Posterior vena cava (tissue), 2 donors: ENCODE measurements around the gene ARHGAP27. TPM values are rescaled to one million over a fixed set of nuclear protein-coding genes. Genes with fewer than 3 reads are reported as not detected.

Source experiments
- DNase-seq: peaks from one replicate; pipeline ENCODE4 v3.0.0-alpha.2; 2020; ENCODE audit warnings: low spot score
- intact Hi-C, 2 donors: fragments of 100-400 bp; cut with DNase I; formaldehyde crosslinking; loops; one replicate each; pipeline versions ENCODE4 v1.14.1 to v1.14.2; 2022 to 2023
- total RNA-seq, 2 donors: library from RNA; stranded (reverse); fragmentation: NEBNext Ultra II Directional; extraction: Animal tissue kit (Norgen Biotek cat#: 25700); gene quantifications; one replicate each; pipeline ENCODE4 v1.2.1, GENCODE V29; 2021
- donor health status: DM: yes; HTN: yes; CAD: no.
- donor health status: DM: yes; HTN: yes; CAD: no.

The ARHGAP27 gene
- total RNA-seq, 2 donors from 2014 or later, result 17.8 to 24.5 TPM

DNA sequence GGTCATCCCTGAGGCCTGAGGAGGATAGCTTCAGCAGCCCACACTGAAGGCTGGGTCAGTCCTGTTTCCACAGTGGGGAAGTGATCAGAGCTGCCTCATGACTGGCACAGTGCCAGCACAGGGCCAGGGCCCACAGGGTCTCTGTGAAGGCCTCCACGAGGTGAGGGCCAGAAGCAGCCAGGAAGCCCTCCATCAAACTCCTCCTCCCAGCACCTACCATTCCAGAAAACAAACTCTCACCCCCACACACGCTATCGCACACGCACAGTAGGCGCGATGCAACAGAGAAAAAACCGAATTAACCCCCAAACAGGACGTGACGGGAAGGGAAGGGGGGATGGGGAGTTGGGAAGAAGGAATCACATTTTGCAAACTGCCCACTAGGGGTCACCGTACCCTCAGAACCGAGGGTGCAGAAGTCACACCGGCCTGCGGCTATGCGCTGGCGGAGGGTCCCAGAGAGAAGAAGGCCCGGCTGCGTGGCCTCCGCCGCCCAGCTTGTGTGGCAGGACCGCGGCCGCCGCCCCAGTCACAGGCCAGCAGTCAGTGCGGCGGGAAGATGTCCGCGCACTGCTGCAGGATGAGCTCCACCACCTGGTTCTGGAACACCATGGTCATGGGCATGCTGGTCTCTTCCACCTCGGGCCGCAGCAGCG, 37.6 kb downstream of the ARHGAP27 start:
- intact Hi-C loops, result no loop called here
- DNase-seq, result peak; percentile 91

GRCh38 chr17:45394564-45394912, 38.1 kb downstream of the ARHGAP27 start:
- DNase-seq, result no peak
- intact Hi-C loops, result no loop called here

- DNase-seq, result no peak
- intact Hi-C loops, result no loop called here
These were observed 38.6 kb downstream of the ARHGAP27 start for GRCh38 chr17:45394091-45394490.

GRCh38 chr17:45393411-45393810, 39.3 kb downstream of the ARHGAP27 start:
- intact Hi-C loops, result no loop called here
- no peak for DNase-seq

- no peak for DNase-seq
- intact Hi-C loops, result no loop called here
These were observed 40.8 kb downstream of the ARHGAP27 start for GRCh38 chr17:45391918-45392317.

GRCh38 chr17:45391291-45391690, 41.4 kb downstream of the ARHGAP27 start:
- DNase-seq, result no peak
- intact Hi-C loops, result no loop called here

GRCh38 chr17:45389354-45389753, 43.3 kb downstream of the ARHGAP27 start:
- no peak for DNase-seq
- intact Hi-C loops, result loop anchor here (5.0 to 10.0 kb wide), 3 partner anchors 112 to 255 kb away; partner anchors contain the start of genes ACBD4 (in 1 of the 2) and PLCD3 (in 1 of the 2)

- intact Hi-C loops, result loop anchor here (5.0 to 10.0 kb wide), 3 partner anchors 111 to 254 kb away; partner anchors contain the start of genes ACBD4 (in 1 of the 2) and PLCD3 (in 1 of the 2)
- no peak for DNase-seq
These were observed 43.9 kb downstream of the ARHGAP27 start for GRCh38 chr17:45388604-45389325.

- no peak for DNase-seq
- intact Hi-C loops, result loop anchor here (5.0 to 10.0 kb wide), 3 partner anchors 110 to 253 kb away; partner anchors contain the start of genes ACBD4 (in 1 of the 2) and PLCD3 (in 1 of the 2)
These were observed 44.9 kb downstream of the ARHGAP27 start for GRCh38 chr17:45387739-45388138.

DNA sequence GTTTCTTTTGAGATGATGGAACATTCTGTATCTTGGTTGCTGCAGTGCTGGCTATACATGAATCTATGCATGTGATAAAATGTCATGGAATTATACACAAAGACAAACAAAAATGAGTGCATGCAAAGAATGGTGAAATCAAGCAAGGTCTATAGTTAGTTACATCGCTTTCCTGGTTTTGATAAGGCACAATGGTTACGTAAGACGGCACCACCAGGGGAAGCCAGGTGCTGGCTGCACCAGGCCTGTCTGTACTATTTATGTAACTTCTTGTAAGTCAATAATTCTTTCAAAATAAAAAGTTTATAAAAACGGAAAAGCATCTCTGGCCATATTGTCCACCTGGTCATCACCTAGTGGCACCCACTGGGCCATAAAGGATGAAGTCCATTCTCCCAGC, 46.5 kb downstream of the ARHGAP27 start:
- DNase-seq, result no peak
- intact Hi-C loops, result loop anchor here (5.0 to 10.0 kb wide), 3 partner anchors 109 to 251 kb away; partner anchors contain the start of genes ACBD4 (in 1 of the 2) and PLCD3 (in 1 of the 2)

DNA sequence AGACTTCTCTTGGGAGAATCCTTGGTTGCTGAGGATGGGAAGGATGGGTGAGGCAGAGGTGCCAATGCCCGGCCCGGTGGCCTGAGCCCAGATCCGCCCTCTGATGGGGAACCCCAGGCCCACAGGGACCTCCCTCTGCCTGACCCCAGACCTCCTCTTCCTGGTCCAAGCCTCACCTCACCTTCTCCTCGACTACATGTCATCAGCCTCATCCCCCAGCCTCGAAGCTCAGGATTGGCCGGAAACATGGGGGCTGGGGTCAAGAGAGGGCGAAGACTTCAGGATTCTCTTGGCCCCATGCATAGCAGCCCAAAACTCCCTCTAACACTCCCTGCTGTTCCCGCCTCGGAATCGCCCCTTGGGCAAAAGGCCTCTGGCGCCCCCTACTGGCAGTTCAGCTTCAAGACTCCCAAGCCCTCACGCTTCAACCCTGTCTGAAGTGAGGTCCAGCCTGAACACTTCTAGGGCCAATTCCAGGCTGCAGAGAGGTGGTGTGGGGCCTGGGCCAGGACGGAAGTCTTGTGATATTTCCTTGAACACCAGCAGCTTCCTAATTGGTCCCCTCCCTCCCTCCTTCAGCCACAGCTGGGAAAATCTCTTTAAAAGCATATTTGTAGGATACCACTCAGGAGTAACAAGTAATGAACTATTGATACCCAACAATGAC, 47.2 kb downstream of the ARHGAP27 start:
- intact Hi-C loops, result loop anchor here (2.0 to 10.0 kb wide), 4 partner anchors 108 to 251 kb away; partner anchors contain the start of genes ACBD4 (in 1 of the 2) and PLCD3 (in 1 of the 2)
- DNase-seq, result peak; percentile 96

DNA sequence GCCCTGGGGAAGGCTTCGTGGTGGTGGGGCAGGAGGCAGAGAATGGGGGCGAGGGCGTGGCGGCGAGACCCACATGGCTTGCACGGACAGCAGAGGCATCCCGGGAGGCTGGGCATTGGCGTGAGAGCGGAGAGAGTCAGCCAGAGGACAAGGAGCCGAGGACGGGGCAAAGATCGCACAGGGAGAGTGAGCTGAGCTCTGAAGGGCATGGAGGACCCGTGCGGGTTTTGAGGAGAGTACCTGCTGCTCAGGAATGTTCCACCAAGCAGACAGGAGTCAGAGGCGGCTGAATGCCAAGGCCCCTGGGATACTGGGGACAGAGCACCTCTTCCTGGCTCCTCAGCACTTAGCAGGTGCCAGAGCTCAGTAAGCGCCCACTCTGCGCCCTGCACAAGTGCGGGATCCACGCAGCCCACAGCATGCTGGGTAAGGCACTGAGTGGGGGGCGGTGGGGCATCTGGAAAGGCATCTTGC, 47.8 kb downstream of the ARHGAP27 start:
- intact Hi-C loops, result loop anchor here (2.0 to 10.0 kb wide), 5 partner anchors 108 to 250 kb away; partner anchors contain the start of genes ACBD4 (in 1 of the 2), FMNL1 (in 1 of the 2) and PLCD3 (in 1 of the 2)
- no peak for DNase-seq

- intact Hi-C loops, result loop anchor here in 1 of 2 donors (2.0 to 10.0 kb wide), 3 partner anchors 107 to 249 kb away; partner anchors contain the start of genes ACBD4, FMNL1 and PLCD3
- no peak for DNase-seq
These were observed 48.5 kb downstream of the ARHGAP27 start for GRCh38 chr17:45384047-45384788.

- intact Hi-C loops, result loop anchor here in 1 of 2 donors (5.0 to 10.0 kb wide), 2 partner anchors 161 to 248 kb away; partner anchors contain the start of genes ACBD4, FMNL1 and PLCD3
- DNase-seq, result no peak
These were observed 49.7 kb downstream of the ARHGAP27 start for GRCh38 chr17:45383003-45383402.

- intact Hi-C loops, result loop anchor here in 1 of 2 donors (5.0 to 10.0 kb wide), 2 partner anchors 160 to 247 kb away; partner anchors contain the start of genes ACBD4, FMNL1 and PLCD3
- DNase-seq, result no peak
These were observed 50.4 kb downstream of the ARHGAP27 start for GRCh38 chr17:45382226-45382625.

- intact Hi-C loops, result loop anchor here in 1 of 2 donors (5.0 to 10.0 kb wide), 2 partner anchors 159 to 246 kb away; partner anchors contain the start of genes ACBD4, FMNL1 and PLCD3
- DNase-seq, result no peak
These were observed 51.7 kb downstream of the ARHGAP27 start for GRCh38 chr17:45380991-45381390.

DNA sequence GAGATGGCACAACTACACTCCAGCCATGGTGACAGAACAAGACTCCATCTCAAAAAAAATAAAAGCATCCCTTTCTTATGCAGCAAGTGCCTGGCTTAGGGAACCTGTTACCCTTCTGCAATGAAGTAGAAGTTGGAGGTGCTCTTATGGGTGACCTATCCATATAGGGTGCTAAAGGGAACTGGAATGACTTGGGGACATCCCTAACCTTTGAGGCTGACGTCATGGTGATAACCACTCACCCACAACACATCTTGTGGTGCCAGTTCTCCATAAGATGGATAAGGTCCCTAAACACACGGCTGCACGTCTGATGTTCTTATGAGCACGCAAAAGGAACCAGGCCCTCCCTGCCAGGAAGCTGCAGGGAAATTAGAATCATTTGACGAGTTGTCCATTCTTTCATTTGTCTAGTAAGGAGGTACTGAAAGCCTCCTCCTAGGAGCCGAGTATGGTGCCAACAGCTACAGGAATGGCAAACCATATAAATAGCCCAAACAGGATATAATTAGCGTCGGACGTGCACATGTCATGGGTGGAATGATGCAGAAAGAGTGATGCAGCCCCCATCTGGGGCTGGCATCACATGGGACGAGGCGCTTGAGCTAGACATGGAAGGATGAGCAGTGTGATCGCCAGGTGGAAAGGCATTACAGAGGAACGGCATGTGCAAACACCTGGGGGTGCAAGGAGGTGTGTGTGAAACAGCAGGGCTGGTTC, 52.5 kb downstream of the ARHGAP27 start:
- DNase-seq, result no peak
- intact Hi-C loops, result loop anchor here in 1 of 2 donors (5.0 to 10.0 kb wide), 2 partner anchors 158 to 245 kb away; partner anchors contain the start of genes ACBD4, FMNL1 and PLCD3
